Adrenal gland (tissue), 12 donors: ENCODE results near the gene PDF. TPM values are rescaled to one million over a fixed set of nuclear protein-coding genes. Genes with fewer than 3 reads are reported as not detected.

Experiments
- DNase-seq, 7 donors: peaks; one replicate each; pipeline ENCODE4 v3.0.0-alpha.2; 2019 to 2020
- H3K27ac ChIP-seq, 5 donors: fragments of 200-600 bp; sonication (generic) in 4 of 5; 1 replicate in 3 of 5; 2 replicates in 2 of 5; pipeline versions ENCODE4 v1.5.1 to v1.8.0; 2016 to 2020; ENCODE audit warnings: mild to moderate bottlenecking in 1 of 5
- H3K27me3 ChIP-seq: fragments of 200-600 bp; 2 replicates; pipeline ENCODE4 v1.8.0; 2021
- H3K36me3 ChIP-seq, 2 donors: fragments of 200-600 bp; replicated peaks in 1 of 2; 1 replicate in 1 of 2; 2 replicates in 1 of 2; pipeline versions ENCODE4 v1.5.1 to v1.8.0; 2018 to 2022
- H3K4me1 ChIP-seq, 2 donors: fragments of 200-600 bp; replicated peaks in 1 of 2; 1 replicate in 1 of 2; 2 replicates in 1 of 2; pipeline versions ENCODE4 v1.5.1 to v1.8.0; 2018 to 2021
- H3K4me3 ChIP-seq, 4 donors: fragments of 200-600 bp; sonication (generic) in 3 of 4; one replicate each; pipeline ENCODE4 v1.5.1; 2016 to 2018
- H3K9me3 ChIP-seq, 3 donors: fragments of 200-600 bp; sonication (generic) in 1 of 3; replicated peaks in 1 of 3; 1 replicate in 2 of 3; 2 replicates in 1 of 3; pipeline versions ENCODE4 v1.5.1 to v1.8.0; 2016 to 2021
- POLR2A ChIP-seq, 2 donors: fragments of 450-650 bp; IDR thresholded peaks; one replicate each; pipeline ENCODE4 v1.6.1; 2017; ENCODE audit warnings: antibody characterized with exemption in 2 of 2, mild to moderate bottlenecking in 2 of 2, moderate library complexity in 1 of 2
- WGBS, 4 donors: extraction: QIAGEN DNeasy Blood & Tissue Kit in 2 of 4; methylation state at CpG; one replicate each; pipeline versions ENCODE4 v1.1.5 to v1.1.7; 2013 to 2017; 5-methylcytosine and 5-hydroxymethylcytosine counted together
- intact Hi-C, 2 donors: fragments of 100-400 bp; cut with DNase I; formaldehyde crosslinking; loops; one replicate each; pipeline versions ENCODE4 v1.14.1 to v1.15.0; 2022 to 2023
- polyA plus RNA-seq, 3 donors: library from polyadenylated mRNA; stranded (reverse); fragments of 200-250 nt in 2 of 3; fragments of 350-450 nt in 1 of 3; fragmentation: Illumina TruSeq in 1 of 3; extraction: RNeasy Lipid Tissue Mini Kit (QIAGEN cat#74804) in 1 of 3; gene quantifications; one replicate each; pipeline ENCODE4 v1.2.3, GENCODE V29; 2013 to 2014
- total RNA-seq, 9 donors: library from RNA; depleted of rRNA in 4 of 9; stranded (reverse); fragments of >200 nt in 4 of 9; fragments of 120-200 nt in 1 of 9; fragmentation: NEBNext Ultra II Directional in 1 of 9; extraction: Animal tissue kit (Norgen Biotek cat#: 25700) in 1 of 9; gene quantifications; one replicate each; pipeline versions ENCODE4 v1.1.0 to v1.2.4, GENCODE V29; 2013 to 2023
- TF ChIP-seq, protein P1 (sequence below), 6 experiments: fragments of 450-650 bp in 4 of 6; fragments of 200-600 bp in 2 of 6; sonication (generic) in 1 of 6; IDR thresholded peaks; 1 replicate in 5 of 6; 2 replicates in 1 of 6; pipeline versions ENCODE4 v1.5.1 to v1.8.0; 2016 to 2021; ENCODE audit warnings: antibody characterized with exemption in 6 of 6, mild to moderate bottlenecking in 2 of 6, moderate library complexity in 1 of 6
- donor health status: healthy with polysubstance abuse.
- donor health status: Bipolar disorder and iron deficiency.
- donor health status: DM: yes; HTN: yes; CAD: no.
- donor health status: DM: no; HTN: no; CAD: no.
- donor health status: DM: no; HTN: no; CAD: no.
- donor health status: DM: yes; HTN: yes; CAD: no.

PDF gene
- total and polyA plus RNA-seq, 12 donors: 1.2 to 61.9 (median 17.6) TPM

DNA sequence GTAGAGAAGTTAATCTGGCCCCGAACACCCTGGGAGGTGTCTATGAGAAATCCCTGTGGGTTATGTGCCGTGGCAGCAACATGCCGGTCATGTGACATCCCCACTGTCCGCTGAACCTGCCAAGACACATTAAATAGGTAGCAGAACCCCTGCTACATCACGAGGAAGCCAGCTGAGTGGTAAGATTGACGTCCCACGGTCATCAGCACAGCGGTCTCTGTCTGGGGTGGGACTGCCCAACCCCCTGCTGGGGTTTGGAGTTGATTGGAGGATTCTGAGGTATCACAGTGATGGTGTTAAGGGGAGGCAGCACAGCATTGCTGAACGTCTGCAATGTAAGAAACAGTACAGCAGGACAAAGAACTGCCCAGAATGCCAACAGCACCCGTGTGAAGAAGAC is 19.1 kb upstream of the PDF start:
- Histone ChIP-seq H3K27me3 (no peaks in the 10 kb centered on the region), H3K9me3 (no peaks in the 10 kb centered on the region), H3K4me1 (no peaks in the 10 kb centered on the region), H3K4me3 (no peak overlapping the region), H3K27ac (no peak overlapping the region), H3K36me3 (peaks cover 0 to 10% of the 10 kb centered on the region in 2 donors)
- 88 to 96% (median 91%) methylated on average over 10 of the region's 10 CpGs for WGBS, 4 donors
- no peak for DNase-seq
- TF ChIP-seq POLR2A (IDR thresholded peaks at IDR 0.05): no peak
- TF ChIP-seq, protein P1, sequence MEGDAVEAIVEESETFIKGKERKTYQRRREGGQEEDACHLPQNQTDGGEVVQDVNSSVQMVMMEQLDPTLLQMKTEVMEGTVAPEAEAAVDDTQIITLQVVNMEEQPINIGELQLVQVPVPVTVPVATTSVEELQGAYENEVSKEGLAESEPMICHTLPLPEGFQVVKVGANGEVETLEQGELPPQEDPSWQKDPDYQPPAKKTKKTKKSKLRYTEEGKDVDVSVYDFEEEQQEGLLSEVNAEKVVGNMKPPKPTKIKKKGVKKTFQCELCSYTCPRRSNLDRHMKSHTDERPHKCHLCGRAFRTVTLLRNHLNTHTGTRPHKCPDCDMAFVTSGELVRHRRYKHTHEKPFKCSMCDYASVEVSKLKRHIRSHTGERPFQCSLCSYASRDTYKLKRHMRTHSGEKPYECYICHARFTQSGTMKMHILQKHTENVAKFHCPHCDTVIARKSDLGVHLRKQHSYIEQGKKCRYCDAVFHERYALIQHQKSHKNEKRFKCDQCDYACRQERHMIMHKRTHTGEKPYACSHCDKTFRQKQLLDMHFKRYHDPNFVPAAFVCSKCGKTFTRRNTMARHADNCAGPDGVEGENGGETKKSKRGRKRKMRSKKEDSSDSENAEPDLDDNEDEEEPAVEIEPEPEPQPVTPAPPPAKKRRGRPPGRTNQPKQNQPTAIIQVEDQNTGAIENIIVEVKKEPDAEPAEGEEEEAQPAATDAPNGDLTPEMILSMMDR (IDR thresholded peaks at IDR 0.05): no peak
- intact Hi-C loops: no loop called here

DNA sequence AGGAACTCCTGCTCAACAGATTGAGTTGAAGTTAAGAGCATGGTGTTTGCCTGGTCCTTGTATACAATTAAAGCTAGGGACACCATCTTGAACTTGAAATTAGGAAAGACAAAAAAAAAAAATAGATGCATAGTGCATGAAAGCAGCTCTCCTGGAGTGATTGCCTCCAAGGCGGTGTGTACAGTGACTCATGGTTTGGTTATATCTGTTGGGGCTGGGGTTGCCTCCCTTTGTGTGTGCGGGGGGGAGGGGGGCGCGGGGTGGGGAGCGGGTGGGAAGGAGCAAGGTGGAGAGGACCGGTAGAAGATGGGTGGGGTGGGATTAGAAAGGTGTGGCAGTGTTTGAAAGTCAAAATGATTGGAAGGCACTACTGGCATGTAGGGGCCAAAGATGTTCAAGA is 17.8 kb upstream of the PDF start:
- no peak overlapping the region for H3K4me3 ChIP-seq
- no peak overlapping the region for H3K27ac ChIP-seq
- H3K27me3 ChIP-seq: no peaks in the 10 kb centered on the region
- DNase-seq: no peak
- H3K9me3 ChIP-seq: no peaks in the 10 kb centered on the region
- H3K36me3 ChIP-seq: peaks cover 0 to 15% of the 10 kb centered on the region in 2 donors
- WGBS, 4 donors: 90 to 94% (median 94%) methylated on average over 6 of the region's 6 CpGs
- no peaks in the 10 kb centered on the region for H3K4me1 ChIP-seq
- intact Hi-C loops: no loop called here
- TF ChIP-seq POLR2A (IDR thresholded peaks at IDR 0.05): no peak
- TF ChIP-seq, protein P1 (IDR thresholded peaks at IDR 0.05): no peak

DNA sequence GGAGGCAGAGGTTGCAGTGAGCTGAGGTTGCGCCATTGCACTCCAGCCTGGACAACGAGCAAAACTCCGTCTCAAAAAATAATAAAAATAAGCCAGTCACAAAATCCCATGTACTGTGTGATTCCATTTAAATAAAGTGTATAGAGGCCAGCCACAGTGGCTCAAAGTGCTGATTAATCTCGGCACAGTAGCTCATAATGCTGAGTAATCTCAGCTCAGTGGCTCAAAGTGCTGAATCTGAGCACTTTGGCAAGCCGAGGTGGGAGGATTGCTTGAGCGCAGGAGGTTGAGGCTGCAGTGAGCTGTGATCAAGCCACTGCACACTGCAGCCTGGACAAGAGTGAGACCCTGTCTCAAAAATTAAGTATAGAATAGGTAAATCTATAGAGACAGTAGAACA is 16.3 kb upstream of the PDF start:
- no peak overlapping the region for H3K27ac ChIP-seq
- DNase-seq: no peak
- H3K4me1 ChIP-seq: no peaks in the 10 kb centered on the region
- H3K9me3 ChIP-seq: no peaks in the 10 kb centered on the region
- H3K4me3 ChIP-seq: no peak overlapping the region
- H3K36me3 ChIP-seq: peaks cover 0 to 24% of the 10 kb centered on the region in 2 donors
- intact Hi-C loops: no loop called here
- WGBS, 4 donors: 81 to 93% (median 90%) methylated on average over 6 of the region's 6 CpGs
- no peaks in the 10 kb centered on the region for H3K27me3 ChIP-seq
- TF ChIP-seq POLR2A (IDR thresholded peaks at IDR 0.05): no peak
- TF ChIP-seq, protein P1 (IDR thresholded peaks at IDR 0.05): no peak

DNA sequence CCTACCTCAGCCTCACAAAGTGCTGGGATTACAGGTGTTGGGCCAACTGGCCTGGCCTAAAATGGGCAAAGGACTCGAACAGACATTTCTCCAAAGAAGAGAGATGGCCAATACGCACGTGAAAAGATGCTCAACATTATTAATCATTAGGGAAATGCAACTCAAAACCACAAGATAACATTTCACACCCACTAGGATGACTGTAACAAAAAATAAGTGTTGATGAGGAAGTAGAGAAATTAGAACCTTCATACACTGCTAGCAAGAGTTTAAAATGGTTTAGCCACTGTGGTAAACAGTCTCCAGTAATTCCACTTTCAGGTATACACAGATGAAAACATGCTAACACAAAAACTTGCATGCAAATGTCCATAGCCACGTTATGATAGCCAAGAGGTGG is 15.5 kb upstream of the PDF start:
- H3K4me3 ChIP-seq: no peak overlapping the region
- 69 to 83% (median 80%) methylated on average over 4 of the region's 4 CpGs for WGBS, 4 donors
- DNase-seq: no peak
- H3K4me1 ChIP-seq: peaks cover 0 to 3% of the 10 kb centered on the region in 2 donors
- intact Hi-C loops: no loop called here
- no peaks in the 10 kb centered on the region for H3K27me3 ChIP-seq
- no peak for TF ChIP-seq POLR2A (IDR thresholded peaks at IDR 0.05)
- TF ChIP-seq, protein P1 (IDR thresholded peaks at IDR 0.05): no peak
- H3K27ac ChIP-seq: no peak overlapping the region
- no peaks in the 10 kb centered on the region for H3K9me3 ChIP-seq
- H3K36me3 ChIP-seq: peaks cover 0 to 32% of the 10 kb centered on the region in 2 donors
